Fibroblast of the aortic adventitia (primary cell): ENCODE measurements around the gene PRELID1. TPM values are rescaled to one million over a fixed set of nuclear protein-coding genes. Genes with fewer than 3 reads are reported as not detected.
"Not testable (repeated sequence)": the region's sequence is repeated elsewhere in the genome, so short reads cannot be mapped to it uniquely, and the experiment has no call there.

Experiments
- DNase-seq: peaks from one replicate; pipeline ENCODE4 v3.0.0-alpha.2; 2010; ENCODE audit warnings: low read depth
- H3K4me3 ChIP-seq: 2 replicates; pipeline ENCODE4 v1.5.1; 2011; ENCODE audit warnings: low read depth, mild to moderate bottlenecking, control low read depth, low read length, moderate library complexity
- total RNA-seq: library from RNA; depleted of rRNA; stranded (reverse); fragments of >200 nt; gene quantifications from 2 replicates; pipeline ENCODE4 v1.2.3, GENCODE V29; 2012; ENCODE audit warnings: low replicate concordance
- TF ChIP-seq, protein P1 (sequence below): IDR thresholded peaks from 2 replicates; pipeline ENCODE4 v1.5.1; 2011; ENCODE audit warnings: mild to moderate bottlenecking, low read length, control low read depth, inconsistent platforms; ENCODE audit not compliant: insufficient read depth

The PRELID1 gene, protein sequence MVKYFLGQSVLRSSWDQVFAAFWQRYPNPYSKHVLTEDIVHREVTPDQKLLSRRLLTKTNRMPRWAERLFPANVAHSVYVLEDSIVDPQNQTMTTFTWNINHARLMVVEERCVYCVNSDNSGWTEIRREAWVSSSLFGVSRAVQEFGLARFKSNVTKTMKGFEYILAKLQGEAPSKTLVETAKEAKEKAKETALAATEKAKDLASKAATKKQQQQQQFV
- 118 and 120 TPM in 2 replicates for total RNA-seq

DNA sequence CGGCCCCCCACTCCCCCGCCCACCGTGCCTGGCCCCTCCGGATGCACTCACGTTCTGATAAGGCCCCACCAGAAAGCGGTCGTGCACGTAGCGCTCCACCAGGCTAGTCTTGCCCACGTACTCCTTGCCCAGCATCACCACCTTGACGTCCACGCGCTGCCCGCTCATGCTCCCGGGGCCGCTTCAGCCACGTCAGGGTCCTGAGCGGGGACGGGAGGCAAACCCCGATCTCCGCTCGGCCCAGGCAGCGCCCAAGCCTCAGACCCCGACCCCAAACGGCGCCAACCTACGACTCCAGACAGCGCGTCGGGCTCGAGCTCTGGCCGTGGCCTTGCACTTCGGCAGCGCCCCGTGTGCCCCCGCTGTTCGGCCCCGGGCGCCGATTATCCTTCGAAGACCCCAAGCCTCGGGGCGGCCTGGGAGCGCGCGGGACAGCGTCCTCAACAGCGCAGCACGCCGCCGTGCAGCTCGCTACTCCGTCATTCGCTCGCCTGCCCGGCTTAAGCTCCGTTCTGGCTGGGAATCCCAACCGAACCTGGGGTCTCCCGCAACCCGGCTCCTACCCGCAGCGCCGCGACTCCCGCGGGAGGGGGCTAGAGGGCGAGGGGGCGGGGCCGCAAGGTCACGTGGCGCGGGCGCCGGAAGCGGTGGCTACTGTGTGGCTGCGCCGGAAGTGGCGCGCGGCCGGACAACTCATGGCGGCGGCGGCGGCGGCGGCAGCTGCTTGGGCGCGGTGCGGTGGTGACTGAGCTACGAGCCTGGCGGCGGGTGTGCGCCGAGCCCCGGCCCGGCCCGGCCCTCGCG is at the start of gene PRELID1, which contains the start of gene RAB24:
PRELID1 (plus strand) TSS at position 679 of the 804 bp plus-strand sequence. CDS start 187 bp downstream, outside the sequence.
RAB24 (minus strand) TSS at position 599 of the 804 bp plus-strand sequence; CDS start at position 168, 431 bp downstream.
- TF ChIP-seq, protein P1, sequence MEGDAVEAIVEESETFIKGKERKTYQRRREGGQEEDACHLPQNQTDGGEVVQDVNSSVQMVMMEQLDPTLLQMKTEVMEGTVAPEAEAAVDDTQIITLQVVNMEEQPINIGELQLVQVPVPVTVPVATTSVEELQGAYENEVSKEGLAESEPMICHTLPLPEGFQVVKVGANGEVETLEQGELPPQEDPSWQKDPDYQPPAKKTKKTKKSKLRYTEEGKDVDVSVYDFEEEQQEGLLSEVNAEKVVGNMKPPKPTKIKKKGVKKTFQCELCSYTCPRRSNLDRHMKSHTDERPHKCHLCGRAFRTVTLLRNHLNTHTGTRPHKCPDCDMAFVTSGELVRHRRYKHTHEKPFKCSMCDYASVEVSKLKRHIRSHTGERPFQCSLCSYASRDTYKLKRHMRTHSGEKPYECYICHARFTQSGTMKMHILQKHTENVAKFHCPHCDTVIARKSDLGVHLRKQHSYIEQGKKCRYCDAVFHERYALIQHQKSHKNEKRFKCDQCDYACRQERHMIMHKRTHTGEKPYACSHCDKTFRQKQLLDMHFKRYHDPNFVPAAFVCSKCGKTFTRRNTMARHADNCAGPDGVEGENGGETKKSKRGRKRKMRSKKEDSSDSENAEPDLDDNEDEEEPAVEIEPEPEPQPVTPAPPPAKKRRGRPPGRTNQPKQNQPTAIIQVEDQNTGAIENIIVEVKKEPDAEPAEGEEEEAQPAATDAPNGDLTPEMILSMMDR: peak; percentile 14
- peak within 1 kb of the TSS; percentile 94 for H3K4me3 ChIP-seq
- DNase-seq: peak; percentile 69

DNA sequence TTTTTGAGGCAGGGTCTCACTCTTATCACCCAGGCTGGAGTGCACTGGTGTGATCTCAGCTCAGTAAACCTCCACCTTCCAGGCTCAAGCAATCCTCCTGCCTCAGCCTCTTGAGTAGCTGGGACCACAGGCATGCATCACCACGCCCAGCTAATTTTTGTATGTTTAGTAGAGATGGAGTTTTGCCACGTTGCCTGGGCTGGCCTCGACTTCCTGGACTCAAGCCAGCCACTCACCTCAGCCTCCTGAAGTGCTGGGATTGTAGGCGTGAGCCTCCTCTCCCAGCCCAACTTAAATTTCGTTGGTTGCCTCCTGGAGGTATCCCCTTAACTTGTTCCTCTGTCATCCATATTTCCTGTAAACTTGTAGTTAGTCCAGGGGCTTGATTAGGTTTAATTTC is 47.3 kb upstream of the PRELID1 start:
- DNase-seq: peak; percentile 18
- H3K4me3 ChIP-seq: no peak overlapping the region
- TF ChIP-seq, protein P1: no peak

DNA sequence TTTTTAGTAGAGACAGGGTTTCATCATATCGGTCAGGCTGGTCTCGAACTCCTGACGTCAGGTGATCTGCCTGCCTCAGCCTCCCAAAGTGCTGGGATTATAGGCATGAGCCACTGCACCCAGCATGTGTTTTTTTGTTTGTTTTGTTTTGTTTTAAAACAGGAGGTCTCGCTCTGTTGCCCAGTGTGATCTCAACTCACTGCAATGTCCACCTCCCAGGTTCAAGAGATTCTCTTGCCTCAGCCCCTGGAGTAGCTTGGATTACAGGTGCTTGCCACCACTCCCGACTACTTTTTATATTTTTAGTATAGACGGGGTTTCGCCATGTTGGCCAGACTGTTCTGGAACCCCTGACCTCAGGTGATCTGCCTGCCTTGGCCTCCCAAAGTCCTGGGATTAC is 44.9 kb upstream of the PRELID1 start:
- not testable (repeated sequence) for H3K4me3 ChIP-seq, DNase-seq

DNA sequence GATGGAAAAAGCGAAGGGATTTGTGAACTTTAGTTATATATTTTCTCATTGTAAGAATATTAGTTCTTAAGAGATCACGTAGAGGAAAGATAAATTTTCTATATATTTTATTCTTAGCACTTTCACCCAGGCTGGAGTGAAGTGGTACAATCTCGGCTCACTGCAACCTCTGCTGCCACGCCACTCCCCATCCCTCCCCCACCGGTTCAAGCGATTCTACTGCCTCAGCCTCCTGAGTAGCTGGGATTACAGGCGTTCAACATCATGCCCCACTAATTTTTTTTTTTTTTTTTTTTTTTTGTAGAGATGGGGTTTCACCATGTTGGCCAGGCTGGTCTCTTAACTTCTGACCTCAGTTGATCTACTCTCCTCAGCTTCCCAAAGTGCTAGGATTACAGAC is 42.6 kb upstream of the PRELID1 start:
- DNase-seq: no peak
- no peak overlapping the region for H3K4me3 ChIP-seq
- TF ChIP-seq, protein P1: no peak

DNA sequence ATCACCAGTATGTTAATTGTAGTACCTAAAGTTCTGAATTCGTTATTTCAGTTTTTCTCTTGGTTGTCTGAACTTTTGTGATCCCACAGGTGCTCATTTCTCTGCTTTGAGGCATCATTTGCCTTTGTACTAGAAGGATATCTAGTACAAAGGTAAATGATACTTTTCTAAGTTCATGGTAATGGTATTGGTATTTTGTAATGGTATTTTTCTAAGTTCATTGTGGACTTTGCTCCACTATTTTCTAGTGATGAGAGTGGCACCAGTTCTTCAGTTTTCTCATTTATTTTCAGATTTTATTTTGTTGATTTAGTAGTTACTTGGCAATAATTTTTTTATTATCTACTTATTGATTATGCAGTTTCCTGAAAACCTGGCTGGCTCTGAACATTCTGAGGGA is 42.1 kb upstream of the PRELID1 start:
- TF ChIP-seq, protein P1: no peak
- H3K4me3 ChIP-seq: no peak overlapping the region
- DNase-seq: no peak

DNA sequence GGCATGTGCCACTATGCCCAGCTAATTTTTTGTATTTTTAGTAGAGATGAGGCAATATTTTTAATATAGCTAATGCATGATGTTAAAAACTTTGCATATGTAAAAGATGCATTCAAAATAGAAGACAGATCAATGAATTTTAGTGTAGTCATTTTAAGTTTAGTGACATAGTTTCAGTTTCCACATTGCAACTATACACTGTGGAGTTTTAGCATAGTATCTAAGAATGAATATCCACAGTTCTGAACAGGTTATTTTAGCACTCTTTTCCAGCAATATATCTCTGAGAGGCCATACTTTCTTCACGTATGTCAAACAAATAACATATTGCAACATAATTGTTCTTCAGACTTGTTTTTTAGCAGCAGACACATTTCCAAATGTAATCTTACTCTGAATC is 39.4 kb upstream of the PRELID1 start:
- DNase-seq: no peak

DNA sequence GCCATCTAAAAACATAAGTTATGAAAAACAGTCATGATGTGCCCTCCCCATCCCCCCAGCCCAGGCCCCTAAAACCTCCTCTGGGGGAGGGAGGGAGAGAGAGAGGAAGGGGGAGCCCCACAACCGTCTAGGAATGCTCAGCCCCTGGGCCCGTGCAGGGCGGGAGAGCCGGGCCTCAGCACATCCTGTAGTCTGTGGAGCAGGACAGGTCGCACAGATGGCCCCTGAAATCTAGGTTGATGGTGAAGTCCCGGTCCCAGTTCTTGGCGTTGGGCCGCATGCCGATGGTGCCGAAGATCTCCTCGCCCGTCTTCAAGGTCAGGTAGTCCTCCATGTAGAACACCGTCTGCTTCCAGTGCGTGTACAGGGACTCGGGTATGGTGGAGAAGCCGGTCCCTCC is 38.2 kb upstream of the PRELID1 start:
- no peak overlapping the region for H3K4me3 ChIP-seq
- DNase-seq: no peak
- TF ChIP-seq, protein P1: no peak

More for the DNA sequence above, 39.4 kb upstream of the PRELID1 start:
- H3K4me3 ChIP-seq: no peak overlapping the region
- TF ChIP-seq, protein P1: no peak
